Keratinocyte (primary cell): ENCODE results near the gene DCLK2.

ENCODE experiments used
- EZH2 ChIP-seq: IDR thresholded peaks from one replicate; pipeline ENCODE4 v1.6.1; 2012; ENCODE audit warnings: inconsistent platforms, mild to moderate bottlenecking, low read length, moderate library complexity
- TF ChIP-seq, protein P1 (sequence below), 3 experiments: IDR thresholded peaks in 1 of 3; conservative IDR thresholded peaks in 1 of 3; optimal IDR thresholded peaks in 1 of 3; 2 replicates in 2 of 3; 3 replicates in 1 of 3; pipeline versions ENCODE3 to v1.5.1; 2011; ENCODE audit warnings: low read length in 3 of 3, mild to moderate bottlenecking in 3 of 3, moderate library complexity in 2 of 3, control low read depth in 1 of 3, inconsistent platforms in 1 of 3; ENCODE audit not compliant: insufficient read depth in 2 of 3; ENCODE audit errors: extremely low read depth in 1 of 3

DNA sequence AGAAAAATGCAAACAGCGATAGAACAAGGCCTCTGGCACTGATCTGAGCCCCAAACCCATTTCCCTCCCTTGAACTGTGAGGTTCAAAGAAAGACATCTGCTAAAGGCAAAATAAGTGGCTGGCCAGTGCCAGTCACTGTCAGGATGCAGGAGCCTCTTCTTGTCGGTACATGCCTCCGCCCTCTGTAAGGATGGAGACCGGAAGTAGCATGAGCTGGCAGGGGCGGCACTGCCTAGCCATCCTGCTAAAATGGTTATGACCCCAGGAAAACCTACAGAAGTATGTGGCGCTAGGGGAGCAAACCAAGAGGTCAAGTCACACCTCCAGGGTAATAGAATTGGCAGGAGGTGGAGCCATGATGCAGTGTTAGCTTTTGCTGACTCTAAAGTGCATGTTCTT lies 180.3 kb downstream of the DCLK2 start:
- TF ChIP-seq, protein P1, sequence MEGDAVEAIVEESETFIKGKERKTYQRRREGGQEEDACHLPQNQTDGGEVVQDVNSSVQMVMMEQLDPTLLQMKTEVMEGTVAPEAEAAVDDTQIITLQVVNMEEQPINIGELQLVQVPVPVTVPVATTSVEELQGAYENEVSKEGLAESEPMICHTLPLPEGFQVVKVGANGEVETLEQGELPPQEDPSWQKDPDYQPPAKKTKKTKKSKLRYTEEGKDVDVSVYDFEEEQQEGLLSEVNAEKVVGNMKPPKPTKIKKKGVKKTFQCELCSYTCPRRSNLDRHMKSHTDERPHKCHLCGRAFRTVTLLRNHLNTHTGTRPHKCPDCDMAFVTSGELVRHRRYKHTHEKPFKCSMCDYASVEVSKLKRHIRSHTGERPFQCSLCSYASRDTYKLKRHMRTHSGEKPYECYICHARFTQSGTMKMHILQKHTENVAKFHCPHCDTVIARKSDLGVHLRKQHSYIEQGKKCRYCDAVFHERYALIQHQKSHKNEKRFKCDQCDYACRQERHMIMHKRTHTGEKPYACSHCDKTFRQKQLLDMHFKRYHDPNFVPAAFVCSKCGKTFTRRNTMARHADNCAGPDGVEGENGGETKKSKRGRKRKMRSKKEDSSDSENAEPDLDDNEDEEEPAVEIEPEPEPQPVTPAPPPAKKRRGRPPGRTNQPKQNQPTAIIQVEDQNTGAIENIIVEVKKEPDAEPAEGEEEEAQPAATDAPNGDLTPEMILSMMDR (optimal IDR thresholded peaks at IDR 0.05 in 1 of 3, IDR thresholded peaks at IDR 0.05 in 1 of 3, conservative IDR thresholded peaks at IDR 0.05 in 1 of 3; ENCODE audit: extremely low read depth in 1 of 3, insufficient read depth in 2 of 3, low read length in 3 of 3), result no peak
- no peak for TF ChIP-seq EZH2
